OCI-LY7 (cell line): ENCODE data around the gene PGLYRP2.

Experiments
- EZH2phosphoT487 ChIP-seq: fragments of 200-600 bp; sonication (generic); IDR thresholded peaks from 2 replicates; pipeline ENCODE4 v1.6.1; 2018; ENCODE audit warnings: low read depth, borderline replicate concordance, mild to moderate bottlenecking, mixed run types, antibody characterized with exemption, low read length, moderate library complexity, mixed read lengths
- TF ChIP-seq, protein P1 (sequence below): fragments of 200-600 bp; sonication (generic); conservative IDR thresholded peaks from 2 replicates; pipeline ENCODE4 v1.5.1; 2014; ENCODE audit warnings: mild to moderate bottlenecking, antibody characterized with exemption, low read length, moderate library complexity, mixed read lengths

DNA sequence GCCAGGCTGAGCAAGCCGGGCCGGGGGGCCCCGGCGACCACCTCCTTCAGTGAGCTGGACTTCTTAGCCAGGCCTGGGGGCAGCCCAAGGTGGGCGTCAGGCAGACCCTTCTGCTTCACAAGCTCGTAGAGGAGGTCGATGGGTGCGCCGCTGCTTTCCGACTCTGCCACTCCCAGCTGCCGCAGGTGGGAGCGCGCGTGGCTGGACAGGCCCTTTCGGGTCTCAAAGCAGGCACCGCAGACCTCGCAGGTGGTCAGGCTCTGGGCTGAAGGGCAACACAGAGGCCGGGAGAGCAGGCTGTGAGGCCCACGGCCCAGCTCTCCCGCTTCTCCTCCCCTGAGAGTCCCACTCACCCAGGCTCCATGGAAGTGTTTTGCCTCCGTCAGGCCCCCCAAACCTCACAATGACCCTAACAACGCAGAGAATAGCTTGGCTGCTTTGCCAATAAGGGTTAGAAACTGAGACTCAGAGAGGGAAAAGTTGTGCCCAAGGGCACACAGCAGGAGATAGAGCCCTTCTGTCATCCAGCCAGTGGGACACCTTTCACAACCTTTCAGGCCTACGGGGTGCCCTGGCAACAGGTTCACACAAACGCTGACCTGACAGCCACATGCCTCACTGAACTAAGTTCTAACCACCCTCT is 49.4 kb downstream of the PGLYRP2 start:
- TF ChIP-seq, protein P1, sequence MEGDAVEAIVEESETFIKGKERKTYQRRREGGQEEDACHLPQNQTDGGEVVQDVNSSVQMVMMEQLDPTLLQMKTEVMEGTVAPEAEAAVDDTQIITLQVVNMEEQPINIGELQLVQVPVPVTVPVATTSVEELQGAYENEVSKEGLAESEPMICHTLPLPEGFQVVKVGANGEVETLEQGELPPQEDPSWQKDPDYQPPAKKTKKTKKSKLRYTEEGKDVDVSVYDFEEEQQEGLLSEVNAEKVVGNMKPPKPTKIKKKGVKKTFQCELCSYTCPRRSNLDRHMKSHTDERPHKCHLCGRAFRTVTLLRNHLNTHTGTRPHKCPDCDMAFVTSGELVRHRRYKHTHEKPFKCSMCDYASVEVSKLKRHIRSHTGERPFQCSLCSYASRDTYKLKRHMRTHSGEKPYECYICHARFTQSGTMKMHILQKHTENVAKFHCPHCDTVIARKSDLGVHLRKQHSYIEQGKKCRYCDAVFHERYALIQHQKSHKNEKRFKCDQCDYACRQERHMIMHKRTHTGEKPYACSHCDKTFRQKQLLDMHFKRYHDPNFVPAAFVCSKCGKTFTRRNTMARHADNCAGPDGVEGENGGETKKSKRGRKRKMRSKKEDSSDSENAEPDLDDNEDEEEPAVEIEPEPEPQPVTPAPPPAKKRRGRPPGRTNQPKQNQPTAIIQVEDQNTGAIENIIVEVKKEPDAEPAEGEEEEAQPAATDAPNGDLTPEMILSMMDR, result no peak
- TF ChIP-seq EZH2phosphoT487, result no peak
